Trophoblast cell (in vitro differentiated cells and primary cell): ENCODE data around the gene CDCA3.

ENCODE experiments used
- DNase-seq, 2 donors: peaks; one replicate each; pipeline ENCODE4 v3.0.0-alpha.2; 2016
- H2AFZ ChIP-seq: 2 replicates; pipeline ENCODE4 v1.6.1; 2013; ENCODE audit warnings: low read length, moderate library complexity, mild to moderate bottlenecking; ENCODE audit not compliant: insufficient read depth, poor library complexity
- H2AK5ac ChIP-seq: 2 replicates; pipeline ENCODE4 v1.6.1; 2013; ENCODE audit warnings: mild to moderate bottlenecking, low read length
- H2BK120ac ChIP-seq: 2 replicates; pipeline ENCODE4 v1.6.1; 2013; ENCODE audit warnings: low read length, mild to moderate bottlenecking, moderate library complexity; ENCODE audit not compliant: insufficient read depth, poor library complexity
- H2BK12ac ChIP-seq: 2 replicates; pipeline ENCODE4 v1.6.1; 2013; ENCODE audit warnings: mild to moderate bottlenecking, low read length, moderate library complexity
- H2BK5ac ChIP-seq: 2 replicates; pipeline ENCODE4 v1.6.1; 2013; ENCODE audit warnings: low read length, low read depth, moderate library complexity, mild to moderate bottlenecking; ENCODE audit not compliant: poor library complexity
- H3K14ac ChIP-seq: 2 replicates; pipeline ENCODE4 v1.6.1; 2013; ENCODE audit warnings: mild to moderate bottlenecking, low read length
- H3K18ac ChIP-seq: 2 replicates; pipeline ENCODE4 v1.6.1; 2013; ENCODE audit warnings: mild to moderate bottlenecking, low read length
- H3K23ac ChIP-seq: 2 replicates; pipeline ENCODE4 v1.6.1; 2013; ENCODE audit warnings: low read length
- H3K27ac ChIP-seq: 2 replicates; pipeline ENCODE4 v1.5.1; 2013; ENCODE audit warnings: low read depth, mild to moderate bottlenecking, inconsistent platforms, low read length, moderate library complexity
- H3K27me3 ChIP-seq: 2 replicates; pipeline ENCODE4 v1.6.1; 2013; ENCODE audit warnings: inconsistent platforms, mild to moderate bottlenecking, low read length, moderate library complexity; ENCODE audit not compliant: insufficient read depth
- H3K36me3 ChIP-seq, 2 experiments: 1 replicate in 1 of 2; 2 replicates in 1 of 2; pipeline ENCODE4 v1.6.1; 2013; ENCODE audit warnings: low read length in 2 of 2, mild to moderate bottlenecking in 2 of 2, moderate library complexity in 1 of 2; ENCODE audit not compliant: insufficient read depth in 2 of 2, control insufficient read depth in 1 of 2
- H3K4ac ChIP-seq: 2 replicates; pipeline ENCODE4 v1.6.1; 2013; ENCODE audit warnings: low read depth, mild to moderate bottlenecking, low read length, moderate library complexity
- H3K4me1 ChIP-seq, 2 experiments: 1 replicate in 1 of 2; 2 replicates in 1 of 2; pipeline ENCODE4 v1.6.1; 2013; ENCODE audit warnings: low read length in 2 of 2, mild to moderate bottlenecking in 2 of 2, moderate library complexity in 1 of 2; ENCODE audit not compliant: insufficient read depth in 2 of 2, control insufficient read depth in 1 of 2
- H3K4me2 ChIP-seq: 2 replicates; pipeline ENCODE4 v1.6.1; 2013; ENCODE audit warnings: inconsistent platforms, mild to moderate bottlenecking, low read length, moderate library complexity
- H3K4me3 ChIP-seq: 2 replicates; pipeline ENCODE4 v1.5.1; 2013; ENCODE audit warnings: mild to moderate bottlenecking, low read depth, low read length, inconsistent platforms
- H3K79me1 ChIP-seq: one replicate; pipeline ENCODE4 v1.6.1; 2013; ENCODE audit warnings: low read length
- H3K79me2 ChIP-seq: 2 replicates; pipeline ENCODE4 v1.6.1; 2013; ENCODE audit warnings: low read length, mild to moderate bottlenecking; ENCODE audit not compliant: control insufficient read depth, insufficient read depth, poor library complexity
- H3K9ac ChIP-seq: 2 replicates; pipeline ENCODE4 v1.6.1; 2013; ENCODE audit warnings: mild to moderate bottlenecking, low read length
- H3K9me3 ChIP-seq: 2 replicates; pipeline ENCODE4 v1.6.1; 2013; ENCODE audit warnings: low read depth, mild to moderate bottlenecking, control low read depth, inconsistent platforms, low read length; ENCODE audit not compliant: insufficient read depth
- H4K12ac ChIP-seq: 2 replicates; pipeline ENCODE4 v1.6.1; 2013; ENCODE audit warnings: low read depth, mild to moderate bottlenecking, low read length, moderate library complexity
- H4K8ac ChIP-seq: 2 replicates; pipeline ENCODE4 v1.6.1; 2013; ENCODE audit warnings: low read depth, mild to moderate bottlenecking, low read length, moderate library complexity
- H4K91ac ChIP-seq: one replicate; pipeline ENCODE4 v1.6.1; 2013; ENCODE audit warnings: low read depth, mild to moderate bottlenecking, low read length, moderate library complexity
- WGBS: extraction: QIAGEN DNeasy Blood & Tissue Kit; methylation state at CpG from one replicate; pipeline ENCODE4 v1.1.7; 2013; ENCODE audit warnings: missing lambda C conversion rate; ENCODE audit not compliant: insufficient read length, insufficient coverage; ENCODE audit errors: extremely low coverage; 5-methylcytosine and 5-hydroxymethylcytosine counted together

CDCA3 gene

DNA sequence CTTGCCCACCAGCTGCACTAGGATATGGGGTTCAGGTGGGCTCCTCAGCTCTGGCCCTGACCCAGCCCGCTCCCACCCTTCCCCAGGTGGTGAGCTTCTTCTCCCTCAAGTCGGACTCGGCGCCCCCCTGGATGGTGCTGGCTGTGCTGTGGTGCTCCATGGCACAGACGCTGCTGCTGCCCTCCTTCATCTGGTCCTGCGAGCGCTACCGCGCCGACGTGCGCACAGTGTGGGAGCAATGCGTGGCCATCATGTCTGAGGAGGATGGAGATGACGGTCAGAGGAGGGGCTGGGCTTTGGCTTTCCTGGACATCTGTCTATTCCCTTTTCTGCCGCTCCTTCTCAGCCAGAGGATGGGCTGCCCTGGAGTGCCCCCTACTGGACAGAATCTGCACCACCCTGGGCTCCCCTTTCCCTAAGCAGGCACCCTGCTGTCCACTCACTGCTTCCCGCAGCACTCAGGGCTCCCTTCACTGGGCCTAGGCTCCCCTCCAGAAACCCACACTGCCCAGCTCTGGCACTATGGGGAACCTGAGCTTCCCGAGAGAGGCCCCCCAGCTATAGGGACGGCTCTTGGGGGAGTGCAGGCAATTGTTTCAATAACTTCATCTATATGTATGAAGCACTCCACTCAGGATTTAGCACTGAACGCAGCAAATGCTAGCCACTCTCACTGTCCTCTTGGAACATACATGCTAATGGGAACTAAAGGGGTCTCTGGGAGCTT lies 25.5 kb downstream of the CDCA3 start:
- Histone ChIP-seq H3K79me1 (peaks cover 15% of the 10 kb centered on the region), H3K23ac (no peak overlapping the region), H3K9ac (no peak overlapping the region), H3K4me1 (peaks cover 12 to 35% of the 10 kb centered on the region in 2 experiments), H2AK5ac (no peak overlapping the region), H3K79me2 (peaks cover 8% of the 10 kb centered on the region), H3K14ac (no peak overlapping the region), H2BK12ac (no peak overlapping the region), H3K36me3 (peaks cover 4 to 8% of the 10 kb centered on the region in 2 experiments), H2AFZ (no peak overlapping the region), H2BK5ac (no peak overlapping the region), H3K4me3 (no peak overlapping the region), H4K12ac (no peak overlapping the region), H3K9me3 (no peaks in the 10 kb centered on the region), H4K91ac (no peak overlapping the region), H3K4me2 (no peak overlapping the region), H3K4ac (no peak overlapping the region), H4K8ac (no peak overlapping the region), H2BK120ac (no peak overlapping the region), H3K27me3 (no peaks in the 10 kb centered on the region), H3K27ac (no peak overlapping the region), H3K18ac (no peak overlapping the region)
- no CpG with 5 or more reads among the region's 19 CpGs for WGBS
- DNase-seq: peak; percentile 73 to 82

DNA sequence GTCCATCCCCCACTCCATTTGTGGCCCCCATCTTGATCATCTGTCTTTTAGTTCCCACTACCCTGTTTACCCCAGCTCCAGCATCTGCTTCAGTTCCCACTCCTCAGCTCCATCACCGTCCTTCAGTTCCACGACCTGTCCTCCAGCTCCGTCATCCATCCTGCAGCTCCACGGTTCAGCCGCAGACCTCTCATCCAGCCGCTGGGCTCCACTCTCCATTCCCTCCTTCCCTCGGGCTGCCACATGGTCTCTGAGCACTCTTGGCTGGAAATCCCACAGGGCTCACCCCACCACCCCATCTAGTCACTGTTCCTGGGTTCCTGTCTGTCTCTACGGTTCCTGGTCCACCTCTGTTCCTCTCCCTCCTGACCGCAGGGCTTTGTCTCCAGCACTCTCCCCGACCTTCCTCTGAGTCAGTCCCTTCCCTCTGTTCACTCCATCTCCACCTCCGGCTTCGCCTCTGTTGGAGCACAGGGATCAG lies 26.1 kb downstream of the CDCA3 start:
- no peak overlapping the region for H3K4ac ChIP-seq
- no peaks in the 10 kb centered on the region for H3K9me3 ChIP-seq
- H2AK5ac ChIP-seq: no peak overlapping the region
- peaks cover 15% of the 10 kb centered on the region for H3K79me1 ChIP-seq
- no peak overlapping the region for H3K14ac ChIP-seq
- no peak overlapping the region for H3K27ac ChIP-seq
- peaks cover 8% of the 10 kb centered on the region for H3K79me2 ChIP-seq
- DNase-seq: no peak
- H3K36me3 ChIP-seq: peaks cover 0 to 2% of the 10 kb centered on the region in 2 experiments
- H3K4me3 ChIP-seq: no peak overlapping the region
- H2BK12ac ChIP-seq: no peak overlapping the region
- no peak overlapping the region for H4K91ac ChIP-seq
- no peak overlapping the region for H3K4me2 ChIP-seq
- H3K4me1 ChIP-seq: peaks cover 12 to 35% of the 10 kb centered on the region in 2 experiments
- no peak overlapping the region for H3K9ac ChIP-seq
- peak overlapping the region; percentile 13 for H4K12ac ChIP-seq
- no CpG with 5 or more reads among the region's 12 CpGs for WGBS
- H2BK120ac ChIP-seq: no peak overlapping the region
- H3K27me3 ChIP-seq: no peaks in the 10 kb centered on the region
- H2BK5ac ChIP-seq: no peak overlapping the region
- no peak overlapping the region for H3K18ac ChIP-seq
- H4K8ac ChIP-seq: no peak overlapping the region
- no peak overlapping the region for H2AFZ ChIP-seq
- no peak overlapping the region for H3K23ac ChIP-seq

DNA sequence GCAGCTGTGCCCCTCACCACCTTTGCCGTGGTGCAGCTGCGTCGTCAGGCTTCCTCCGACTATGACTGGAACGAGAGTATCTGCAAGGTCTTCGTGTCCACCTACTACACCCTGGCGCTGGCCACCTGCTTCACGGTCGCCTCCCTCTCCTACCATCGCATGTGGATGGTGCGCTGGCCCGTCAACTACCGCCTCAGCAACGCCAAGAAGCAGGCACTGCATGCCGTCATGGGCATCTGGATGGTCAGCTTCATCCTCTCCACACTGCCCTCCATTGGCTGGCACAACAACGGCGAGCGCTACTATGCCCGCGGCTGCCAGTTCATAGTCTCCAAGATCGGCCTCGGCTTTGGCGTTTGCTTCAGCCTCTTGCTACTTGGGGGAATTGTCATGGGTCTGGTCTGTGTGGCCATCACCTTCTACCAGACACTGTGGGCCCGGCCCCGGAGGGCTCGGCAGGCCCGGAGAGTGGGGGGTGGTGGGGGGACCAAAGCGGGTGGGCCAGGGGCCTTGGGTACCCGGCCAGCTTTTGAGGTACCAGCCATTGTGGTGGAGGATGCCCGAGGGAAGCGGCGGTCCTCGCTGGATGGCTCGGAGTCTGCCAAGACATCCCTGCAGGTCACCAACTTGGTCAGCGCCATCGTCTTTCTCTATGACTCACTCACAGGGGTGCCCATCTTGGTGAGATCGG lies 26.9 kb downstream of the CDCA3 start:
- Histone ChIP-seq H3K27ac (no peak overlapping the region), H2AK5ac (peak overlapping the region; percentile 27), H3K23ac (no peak overlapping the region), H3K4me3 (no peak overlapping the region), H4K12ac (no peak overlapping the region), H4K91ac (no peak overlapping the region), H2AFZ (no peak overlapping the region), H3K14ac (no peak overlapping the region), H3K9ac (no peak overlapping the region), H3K27me3 (no peaks in the 10 kb centered on the region), H2BK12ac (no peak overlapping the region), H3K4me1 (peaks cover 12 to 33% of the 10 kb centered on the region in 2 experiments), H2BK120ac (no peak overlapping the region), H3K9me3 (no peaks in the 10 kb centered on the region), H3K79me1 (peaks cover 12% of the 10 kb centered on the region), H2BK5ac (no peak overlapping the region), H3K36me3 (no peaks in the 10 kb centered on the region), H3K4ac (no peak overlapping the region), H3K4me2 (no peak overlapping the region), H4K8ac (no peak overlapping the region), H3K79me2 (peaks cover 7% of the 10 kb centered on the region), H3K18ac (no peak overlapping the region)
- no peak for DNase-seq
- WGBS: no CpG with 5 or more reads among the region's 37 CpGs

DNA sequence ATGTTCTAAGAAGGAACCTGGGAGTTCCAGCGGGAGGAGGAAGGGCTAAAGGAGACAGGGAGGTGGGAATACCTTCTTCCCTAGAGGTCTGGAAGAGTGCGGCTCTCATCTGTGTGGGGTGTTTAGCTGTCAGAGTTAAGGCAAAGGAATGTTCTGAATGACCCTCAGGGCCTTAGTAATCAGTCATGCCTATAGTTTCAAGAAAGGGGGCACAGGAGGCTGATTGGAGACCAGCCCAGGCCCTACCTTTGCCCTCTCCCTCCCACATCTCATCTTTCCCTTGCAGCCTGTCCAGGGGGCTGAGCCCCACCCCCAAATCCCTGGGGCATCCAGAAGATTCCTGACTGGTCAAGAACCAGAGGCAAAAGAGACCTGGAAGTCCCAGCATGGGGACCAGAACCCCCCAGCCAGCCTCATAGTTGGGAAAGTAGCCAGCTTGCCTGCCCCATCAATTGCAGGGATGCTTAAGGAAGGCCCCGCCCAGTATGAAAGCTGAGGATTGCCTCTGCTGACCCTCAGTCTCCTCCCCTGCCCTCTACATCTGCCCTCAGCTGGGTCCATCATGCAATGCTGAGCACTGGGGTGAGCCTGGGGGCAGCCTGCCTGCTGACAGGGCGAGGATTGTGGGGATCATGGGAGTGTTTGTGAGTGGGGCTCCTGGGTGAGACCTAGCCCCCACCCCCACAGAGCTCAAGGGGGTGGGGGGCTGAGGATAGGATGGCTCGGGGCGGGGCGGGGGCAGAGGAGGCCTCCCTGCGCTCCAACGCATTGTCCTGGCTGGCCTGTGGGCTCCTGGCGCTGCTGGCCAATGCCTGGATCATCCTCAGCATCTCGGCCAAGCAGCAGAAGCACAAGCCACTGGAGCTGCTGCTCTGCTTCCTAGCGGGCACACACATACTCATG lies 27.7 kb downstream of the CDCA3 start:
- H3K4me2 ChIP-seq: no peak overlapping the region
- no CpG with 5 or more reads among the region's 12 CpGs for WGBS

More for the DNA sequence above, 27.7 kb downstream of the CDCA3 start:
- H3K27ac ChIP-seq: no peak overlapping the region
- H3K4ac ChIP-seq: no peak overlapping the region
- no peak overlapping the region for H3K23ac ChIP-seq
- H3K9ac ChIP-seq: no peak overlapping the region
- H3K79me1 ChIP-seq: peaks cover 5% of the 10 kb centered on the region
- no peak overlapping the region for H4K8ac ChIP-seq
- no peaks in the 10 kb centered on the region for H3K36me3 ChIP-seq
- no peak overlapping the region for H2BK5ac ChIP-seq
- DNase-seq: no peak
- no peak overlapping the region for H3K14ac ChIP-seq
- no peak overlapping the region for H4K91ac ChIP-seq
- peaks cover 12 to 33% of the 10 kb centered on the region in 2 experiments for H3K4me1 ChIP-seq
- no peaks in the 10 kb centered on the region for H3K27me3 ChIP-seq
- no peak overlapping the region for H2BK120ac ChIP-seq
- no peak overlapping the region for H2AK5ac ChIP-seq
- H3K4me3 ChIP-seq: no peak overlapping the region
- no peak overlapping the region for H4K12ac ChIP-seq
- H3K9me3 ChIP-seq: no peaks in the 10 kb centered on the region
- H2BK12ac ChIP-seq: no peak overlapping the region
- H3K79me2 ChIP-seq: no peaks in the 10 kb centered on the region
- H2AFZ ChIP-seq: no peak overlapping the region
- no peak overlapping the region for H3K18ac ChIP-seq
